HepG2 (cell line): ENCODE results near the gene CRYBA2. TPM values are rescaled to one million over a fixed set of nuclear protein-coding genes. Genes with fewer than 3 reads are reported as not detected.

Experiments used
- GFI1 ChIP-seq: sonication (generic); formaldehyde crosslinking; IDR thresholded peaks from 2 replicates; pipeline ENCODE4 v1.5.0; 2020; ENCODE audit warnings: missing genetic modification reagents, mild to moderate bottlenecking, borderline replicate concordance
- IRF1 ChIP-seq: sonication (generic); formaldehyde crosslinking; IDR thresholded peaks from 2 replicates; pipeline ENCODE4 v1.4.0; 2020; ENCODE audit warnings: low read depth, mild to moderate bottlenecking, missing genetic modification reagents
- ZBTB46 ChIP-seq: sonication (generic); formaldehyde crosslinking; IDR thresholded peaks from 2 replicates; pipeline ENCODE4 v1.4.0; 2020; ENCODE audit warnings: mild to moderate bottlenecking, missing genetic modification reagents, borderline replicate concordance
- polyA plus RNA-seq, 8 experiments: library from polyadenylated mRNA; depleted of rRNA in 3 of 8; stranded (reverse) in 7 of 8; unstranded in 1 of 8; fragments of >200 nt; fragmentation: Illumina TruSeq in 4 of 8; extraction: Trizol in 4 of 8; gene quantifications; 2 replicates each; pipeline versions ENCODE4 v1.2.1 to v1.2.3, GENCODE V29; 2011 to 2016; ENCODE audit warnings: low read depth in 4 of 8, missing spikeins in 1 of 8, mixed read lengths in 1 of 8; ENCODE audit not compliant: insufficient read depth in 1 of 8
- total RNA-seq, 5 experiments: library from RNA; depleted of rRNA; stranded (reverse); fragments of >200 nt; fragmentation: Illumina TruSeq; extraction: Trizol; gene quantifications; 2 replicates each; pipeline ENCODE4 v1.2.3, GENCODE V29; 2016; ENCODE audit warnings: low read depth in 1 of 5
- TF ChIP-seq, protein P1 (sequence below): sonication (generic); formaldehyde crosslinking; IDR thresholded peaks from 2 replicates; pipeline ENCODE4 v1.5.1; 2020; ENCODE audit warnings: missing genetic modification reagents, mild to moderate bottlenecking, borderline replicate concordance
- TF ChIP-seq, protein P2 (sequence below), 2 experiments: fragments of 450-650 bp in 1 of 2; sonication (generic) in 1 of 2; formaldehyde crosslinking; IDR thresholded peaks; 2 replicates each; pipeline versions ENCODE4 v1.5.0 to v1.8.0; 2020 to 2022; ENCODE audit warnings: mild to moderate bottlenecking in 1 of 2, missing genetic modification reagents in 1 of 2

CRYBA2 gene
- total and polyA plus RNA-seq, 2 of the 13 experiments (the other 11 are each of a cell fraction or from before 2014, with no cell fraction given): not detected

DNA sequence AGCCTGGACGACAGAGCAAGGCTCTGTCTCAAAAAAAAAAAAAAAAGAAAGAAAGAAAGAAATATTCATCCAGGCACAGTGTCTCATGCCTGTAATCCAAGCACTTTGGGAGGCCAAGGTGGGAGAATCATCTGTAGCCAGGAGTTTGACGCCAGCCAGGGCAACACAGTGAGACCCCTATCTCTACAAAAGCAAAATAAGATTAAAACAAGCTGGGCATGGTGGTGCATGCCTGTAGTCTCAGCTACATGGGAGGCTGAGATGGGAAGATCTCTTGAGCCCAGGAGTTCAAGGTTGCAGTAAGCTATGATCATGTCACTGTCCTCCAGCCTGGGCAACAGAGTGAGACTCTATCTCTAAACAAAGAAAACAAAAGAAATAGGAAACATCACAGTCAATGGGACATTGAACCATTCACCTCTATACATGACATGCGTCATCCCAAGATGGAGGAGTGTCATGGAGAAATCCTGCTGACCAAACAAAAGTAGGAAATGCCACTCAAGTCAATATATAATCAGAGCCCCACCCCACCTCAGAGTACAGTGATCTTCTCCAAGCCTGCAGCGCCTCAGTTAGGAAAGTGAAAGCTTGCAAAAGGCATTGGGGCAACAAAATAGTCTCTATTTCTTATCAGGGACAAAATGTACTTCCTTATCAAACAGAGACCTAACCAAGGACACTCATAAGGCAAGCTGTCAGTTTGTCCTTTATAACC lies 18.0 kb downstream of the CRYBA2 start (continued):
- no peak for TF ChIP-seq GFI1
- no peak for TF ChIP-seq ZBTB46 (CRISPR knock-in tag)
- TF ChIP-seq, protein P1, sequence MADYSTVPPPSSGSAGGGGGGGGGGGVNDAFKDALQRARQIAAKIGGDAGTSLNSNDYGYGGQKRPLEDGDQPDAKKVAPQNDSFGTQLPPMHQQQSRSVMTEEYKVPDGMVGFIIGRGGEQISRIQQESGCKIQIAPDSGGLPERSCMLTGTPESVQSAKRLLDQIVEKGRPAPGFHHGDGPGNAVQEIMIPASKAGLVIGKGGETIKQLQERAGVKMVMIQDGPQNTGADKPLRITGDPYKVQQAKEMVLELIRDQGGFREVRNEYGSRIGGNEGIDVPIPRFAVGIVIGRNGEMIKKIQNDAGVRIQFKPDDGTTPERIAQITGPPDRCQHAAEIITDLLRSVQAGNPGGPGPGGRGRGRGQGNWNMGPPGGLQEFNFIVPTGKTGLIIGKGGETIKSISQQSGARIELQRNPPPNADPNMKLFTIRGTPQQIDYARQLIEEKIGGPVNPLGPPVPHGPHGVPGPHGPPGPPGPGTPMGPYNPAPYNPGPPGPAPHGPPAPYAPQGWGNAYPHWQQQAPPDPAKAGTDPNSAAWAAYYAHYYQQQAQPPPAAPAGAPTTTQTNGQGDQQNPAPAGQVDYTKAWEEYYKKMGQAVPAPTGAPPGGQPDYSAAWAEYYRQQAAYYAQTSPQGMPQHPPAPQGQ (CRISPR knock-in tag): no peak
- TF ChIP-seq, protein P2, sequence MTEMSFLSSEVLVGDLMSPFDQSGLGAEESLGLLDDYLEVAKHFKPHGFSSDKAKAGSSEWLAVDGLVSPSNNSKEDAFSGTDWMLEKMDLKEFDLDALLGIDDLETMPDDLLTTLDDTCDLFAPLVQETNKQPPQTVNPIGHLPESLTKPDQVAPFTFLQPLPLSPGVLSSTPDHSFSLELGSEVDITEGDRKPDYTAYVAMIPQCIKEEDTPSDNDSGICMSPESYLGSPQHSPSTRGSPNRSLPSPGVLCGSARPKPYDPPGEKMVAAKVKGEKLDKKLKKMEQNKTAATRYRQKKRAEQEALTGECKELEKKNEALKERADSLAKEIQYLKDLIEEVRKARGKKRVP (CRISPR knock-in tag; IDR thresholded peaks at IDR 0.05): no peak
- TF ChIP-seq IRF1 (CRISPR knock-in tag): no peak
